PC-9 (cell line): Measurements from ENCODE around the gene ABTB1. TPM values are rescaled to one million over a fixed set of nuclear protein-coding genes. Genes with fewer than 3 reads are reported as not detected.

Source experiments
- BruUV-seq: library from RNA; stranded (reverse); fragments of 400-500 nt; replicated peaks from 2 replicates; lab custom pipeline; 2021; lab: Mats Ljungman, UMichigan
- CTCF ChIA-PET: fragments of 300-600 bp; sonication (Branson Sonifier 250); formaldehyde crosslinking; loops from one replicate; lab custom pipeline; 2022; ENCODE audit warnings: antibody characterized with exemption; lab: Charles Lee
- POLR2A ChIA-PET: fragments of 300-600 bp; sonication (Branson Sonifier 250); formaldehyde crosslinking; loops from one replicate; lab custom pipeline; 2022; ENCODE audit warnings: antibody characterized with exemption; ENCODE audit not compliant: unreplicated experiment; lab: Charles Lee
- DNase-seq, 2 experiments: peaks; one replicate each; pipeline versions ENCODE4 v3.0.0 to v3.0.0-alpha.2; 2015 to 2022; ENCODE audit warnings: mixed read lengths in 1 of 2
- H2AFZ ChIP-seq: fragments of 200-600 bp; sonication (generic); 2 replicates; pipeline ENCODE4 v1.8.1; 2017; ENCODE audit warnings: antibody characterized with exemption
- H3F3A ChIP-seq: fragments of 200-600 bp; sonication (generic); 2 replicates; pipeline ENCODE4 v1.8.1; 2017; ENCODE audit warnings: antibody characterized with exemption, mild to moderate bottlenecking, low read depth; ENCODE audit not compliant: insufficient read depth
- H3K27ac ChIP-seq: fragments of 200-600 bp; sonication (generic); 2 replicates; pipeline ENCODE4 v1.6.1; 2016; ENCODE audit warnings: mixed run types
- H3K27me3 ChIP-seq: fragments of 200-600 bp; sonication (generic); 2 replicates; pipeline ENCODE4 v1.6.1; 2016; ENCODE audit warnings: low read depth, mixed run types; ENCODE audit not compliant: insufficient read depth
- H3K36me3 ChIP-seq: fragments of 200-600 bp; sonication (generic); 2 replicates; pipeline ENCODE4 v1.6.1; 2016; ENCODE audit warnings: low read depth, mixed run types
- H3K4me1 ChIP-seq: fragments of 200-600 bp; sonication (generic); replicated peaks from 2 replicates; pipeline ENCODE4 v1.6.1; 2016; ENCODE audit warnings: mixed run types; ENCODE audit not compliant: insufficient read depth
- H3K4me2 ChIP-seq: fragments of 200-600 bp; sonication (generic); 2 replicates; pipeline ENCODE4 v1.6.1; 2017; ENCODE audit warnings: mixed run types
- H3K4me3 ChIP-seq: fragments of 200-600 bp; sonication (generic); 2 replicates; pipeline ENCODE4 v1.6.1; 2016; ENCODE audit warnings: mixed run types
- H3K79me2 ChIP-seq: fragments of 200-600 bp; sonication (generic); 2 replicates; pipeline ENCODE4 v1.6.1; 2017; ENCODE audit warnings: low read depth, mixed run types
- H3K9me2 ChIP-seq: fragments of 200-600 bp; sonication (generic); 2 replicates; pipeline ENCODE4 v1.8.1; 2017; ENCODE audit warnings: mild to moderate bottlenecking; ENCODE audit not compliant: insufficient read depth
- H3K9me3 ChIP-seq: fragments of 200-600 bp; sonication (generic); 2 replicates; pipeline ENCODE4 v1.8.1; 2016; ENCODE audit warnings: low read depth; ENCODE audit not compliant: insufficient read depth
- H4K20me1 ChIP-seq: fragments of 200-600 bp; sonication (generic); 2 replicates; pipeline ENCODE4 v1.8.1; 2017; ENCODE audit not compliant: insufficient read depth
- EZH2 ChIP-seq: fragments of 200-600 bp; sonication (generic); IDR thresholded peaks from 2 replicates; pipeline ENCODE4 v1.8.0; 2017; ENCODE audit warnings: antibody characterized with exemption, low read depth
- intact Hi-C: fragments of 100-400 bp; cut with micrococcal nuclease; formaldehyde crosslinking; loops from one replicate; pipeline ENCODE4 v1.10.0; 2022; ENCODE audit not compliant: unreplicated experiment
- total RNA-seq: library from RNA; stranded (reverse); gene quantifications from 2 replicates; pipeline ENCODE4 v1.2.3, GENCODE V29; 2021
- TF ChIP-seq, protein P1 (sequence below): fragments of 200-600 bp; sonication (generic); conservative IDR thresholded peaks from 2 replicates; pipeline ENCODE4 v1.6.1; 2017; ENCODE audit warnings: mixed run types, antibody characterized with exemption, mild to moderate bottlenecking, moderate library complexity

Gene ABTB1
- total RNA-seq, 1 experiment from 2014 or later, result 39.1 TPM

GRCh38 chr3:127668906-127669305, 3.8 kb upstream of the ABTB1 start:
- no peaks in the 10 kb centered on the region for H3K27me3 ChIP-seq
- H2AFZ ChIP-seq, result no peak overlapping the region
- no TSS peak for BruUV-seq
- no peak for DNase-seq
- H3K9me2 ChIP-seq, result no peaks in the 10 kb centered on the region
- H3K36me3 ChIP-seq, result no peaks in the 10 kb centered on the region
- no peak overlapping the region for H3K27ac ChIP-seq
- TF ChIP-seq, protein P1, sequence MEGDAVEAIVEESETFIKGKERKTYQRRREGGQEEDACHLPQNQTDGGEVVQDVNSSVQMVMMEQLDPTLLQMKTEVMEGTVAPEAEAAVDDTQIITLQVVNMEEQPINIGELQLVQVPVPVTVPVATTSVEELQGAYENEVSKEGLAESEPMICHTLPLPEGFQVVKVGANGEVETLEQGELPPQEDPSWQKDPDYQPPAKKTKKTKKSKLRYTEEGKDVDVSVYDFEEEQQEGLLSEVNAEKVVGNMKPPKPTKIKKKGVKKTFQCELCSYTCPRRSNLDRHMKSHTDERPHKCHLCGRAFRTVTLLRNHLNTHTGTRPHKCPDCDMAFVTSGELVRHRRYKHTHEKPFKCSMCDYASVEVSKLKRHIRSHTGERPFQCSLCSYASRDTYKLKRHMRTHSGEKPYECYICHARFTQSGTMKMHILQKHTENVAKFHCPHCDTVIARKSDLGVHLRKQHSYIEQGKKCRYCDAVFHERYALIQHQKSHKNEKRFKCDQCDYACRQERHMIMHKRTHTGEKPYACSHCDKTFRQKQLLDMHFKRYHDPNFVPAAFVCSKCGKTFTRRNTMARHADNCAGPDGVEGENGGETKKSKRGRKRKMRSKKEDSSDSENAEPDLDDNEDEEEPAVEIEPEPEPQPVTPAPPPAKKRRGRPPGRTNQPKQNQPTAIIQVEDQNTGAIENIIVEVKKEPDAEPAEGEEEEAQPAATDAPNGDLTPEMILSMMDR, result no peak
- TF ChIP-seq EZH2, result no peak
- no peaks in the 10 kb centered on the region for H3K79me2 ChIP-seq
- H3K4me2 ChIP-seq, result no peak overlapping the region
- no peak overlapping the region for H3K4me3 ChIP-seq
- no peaks in the 10 kb centered on the region; the same call in 1 of the 2 replicates for H4K20me1 ChIP-seq
- no peaks in the 10 kb centered on the region for H3K9me3 ChIP-seq
- H3F3A ChIP-seq, result no peaks in the 10 kb centered on the region
- POLR2A ChIA-PET, result no interaction called here
- peaks cover 7% of the 10 kb centered on the region; the same call in 1 of the 2 replicates for H3K4me1 ChIP-seq
- intact Hi-C loops, result no loop called here
- CTCF ChIA-PET, result interaction anchor here (0.6 kb wide), 1 partner anchor 1754 kb away, joined by 4 read pairs; no protein-coding TSS in a partner anchor

- Histone ChIP-seq H3K36me3 (no peaks in the 10 kb centered on the region), H3K4me1 (peaks cover 7% of the 10 kb centered on the region; the same call in 1 of the 2 replicates), H3K9me2 (no peaks in the 10 kb centered on the region), H3F3A (no peaks in the 10 kb centered on the region), H2AFZ (no peak overlapping the region), H3K4me2 (no peak overlapping the region), H3K27ac (no peak overlapping the region), H3K9me3 (no peaks in the 10 kb centered on the region), H3K27me3 (no peaks in the 10 kb centered on the region), H4K20me1 (no peaks in the 10 kb centered on the region), H3K4me3 (no peak overlapping the region), H3K79me2 (no peaks in the 10 kb centered on the region)
- intact Hi-C loops, result loop anchor here (5.0 to 10.0 kb wide), 2 partner anchors 78 to 1385 kb away; no protein-coding TSS in a partner anchor
- BruUV-seq, result no TSS peak
- no peak for TF ChIP-seq EZH2
- TF ChIP-seq, protein P1, result no peak
- DNase-seq, result no peak
- CTCF ChIA-PET, result no interaction called here
- POLR2A ChIA-PET, result no interaction called here
Observed at GRCh38 chr3:127669541-127670228, 3.1 kb upstream of the ABTB1 start.

- Histone ChIP-seq H3K9me2 (no peaks in the 10 kb centered on the region), H3K36me3 (no peaks in the 10 kb centered on the region), H3K79me2 (no peaks in the 10 kb centered on the region), H3K4me3 (no peak overlapping the region), H3K4me1 (peaks cover 7% of the 10 kb centered on the region; the same call in 1 of the 2 replicates), H3K9me3 (no peaks in the 10 kb centered on the region), H3K27ac (no peak overlapping the region), H3K27me3 (no peaks in the 10 kb centered on the region), H2AFZ (no peak overlapping the region), H4K20me1 (no peaks in the 10 kb centered on the region), H3F3A (no peaks in the 10 kb centered on the region), H3K4me2 (no peak overlapping the region)
- ChIA-PET POLR2A (no interaction called here), CTCF (no interaction called here)
- intact Hi-C loops, result loop anchor here (5.0 to 10.0 kb wide), 2 partner anchors 77 to 1385 kb away; no protein-coding TSS in a partner anchor
- no peak for TF ChIP-seq EZH2
- no TSS peak for BruUV-seq
- no peak for DNase-seq
Observed at GRCh38 chr3:127670229-127670559, 2.6 kb upstream of the ABTB1 start.
